GM04504 (cell line): ENCODE measurements around the gene SLC45A3.

Experiments used
- DNase-seq: peaks from one replicate; pipeline ENCODE4 v3.0.0-alpha.2; 2012; ENCODE audit warnings: low read depth

SLC45A3 gene

GRCh38 chr1:205701420-205701819 lies 21.1 kb upstream of the SLC45A3 start:
- DNase-seq, result no peak

DNA sequence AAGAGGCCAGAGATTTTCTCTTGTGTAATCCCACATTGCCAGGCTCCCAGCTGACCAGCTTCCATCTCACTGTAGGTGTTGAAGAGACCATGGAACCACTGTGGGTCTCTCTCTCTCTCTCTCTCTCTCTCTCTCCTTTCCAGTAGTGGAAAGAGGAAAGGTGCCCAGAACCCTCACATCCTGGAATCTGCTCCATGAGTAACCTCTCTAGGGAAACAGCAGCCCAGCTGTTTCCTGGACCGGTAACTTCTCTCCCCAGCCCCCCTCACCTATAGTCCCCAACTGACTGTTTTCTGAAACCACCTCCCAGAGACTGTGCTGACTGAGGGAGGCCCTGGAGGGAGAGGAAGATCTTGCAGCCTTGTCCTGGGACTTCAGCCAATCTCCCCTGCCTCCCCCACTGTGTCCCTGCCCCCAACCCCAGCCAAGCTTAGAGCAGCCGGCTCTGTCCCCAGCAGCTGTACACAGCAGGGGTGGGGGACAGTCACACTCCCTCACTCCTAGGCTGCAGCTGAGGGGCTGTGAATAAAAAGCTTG lies 20.6 kb upstream of the SLC45A3 start:
- no peak for DNase-seq

GRCh38 chr1:205699416-205699815 lies 19.1 kb upstream of the SLC45A3 start:
- DNase-seq, result no peak

- DNase-seq, result no peak
These were observed 18.6 kb upstream of the SLC45A3 start for GRCh38 chr1:205698921-205699320.

- no peak for DNase-seq
These were observed 13.2 kb upstream of the SLC45A3 start for GRCh38 chr1:205693421-205693991.

DNA sequence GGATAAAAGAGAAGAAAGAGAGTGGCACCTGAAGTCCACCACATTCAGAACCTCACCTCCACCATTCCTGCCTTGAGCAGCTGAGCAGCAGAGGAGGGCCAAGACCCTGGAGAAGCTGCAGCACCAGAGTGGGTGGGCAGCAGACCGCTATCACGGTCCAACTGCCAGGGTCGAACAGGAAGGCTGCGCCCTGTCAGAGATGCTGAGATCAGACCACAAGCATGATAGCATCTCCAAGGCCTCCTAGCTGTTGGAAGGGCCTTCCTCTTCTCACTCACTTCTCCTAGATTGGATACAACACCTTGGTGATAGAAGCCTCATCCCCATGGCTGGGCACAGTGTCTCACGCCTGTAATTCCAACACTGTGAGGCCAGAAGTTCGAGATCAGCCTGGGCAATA lies 12.1 kb upstream of the SLC45A3 start:
- no peak for DNase-seq

DNA sequence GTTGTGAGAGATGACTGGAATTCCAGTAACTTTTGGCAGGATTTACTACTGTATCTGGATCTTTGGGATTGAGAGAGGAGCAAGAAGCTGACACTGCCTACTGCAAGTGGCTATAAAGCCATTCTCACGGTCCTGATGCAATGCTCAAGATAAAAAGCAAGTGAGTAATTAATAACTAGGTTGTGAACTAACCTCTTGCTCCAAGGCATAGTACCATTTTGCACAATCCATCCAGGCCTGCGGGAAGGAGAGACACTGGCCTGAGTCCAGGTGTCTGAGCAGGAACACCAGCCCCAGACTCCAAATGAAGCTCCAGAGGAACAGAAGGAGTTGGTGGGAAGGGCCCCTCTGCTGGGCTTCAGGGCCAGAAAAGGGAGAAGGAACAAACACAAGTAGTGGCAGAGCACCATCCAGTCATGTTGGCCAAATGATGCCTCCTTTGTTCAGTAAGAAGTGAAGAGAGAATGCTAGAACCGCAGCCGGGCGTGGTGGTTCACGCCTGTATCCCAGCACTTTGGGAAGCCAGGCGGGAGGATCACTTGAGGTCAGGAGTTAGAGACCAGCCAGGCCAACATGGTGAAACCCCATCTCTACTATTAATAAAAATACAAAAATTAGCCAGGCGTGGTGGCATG lies 9.9 kb upstream of the SLC45A3 start:
- no peak for DNase-seq

- DNase-seq, result no peak
These were observed 9.2 kb upstream of the SLC45A3 start for GRCh38 chr1:205689479-205689878.

DNA sequence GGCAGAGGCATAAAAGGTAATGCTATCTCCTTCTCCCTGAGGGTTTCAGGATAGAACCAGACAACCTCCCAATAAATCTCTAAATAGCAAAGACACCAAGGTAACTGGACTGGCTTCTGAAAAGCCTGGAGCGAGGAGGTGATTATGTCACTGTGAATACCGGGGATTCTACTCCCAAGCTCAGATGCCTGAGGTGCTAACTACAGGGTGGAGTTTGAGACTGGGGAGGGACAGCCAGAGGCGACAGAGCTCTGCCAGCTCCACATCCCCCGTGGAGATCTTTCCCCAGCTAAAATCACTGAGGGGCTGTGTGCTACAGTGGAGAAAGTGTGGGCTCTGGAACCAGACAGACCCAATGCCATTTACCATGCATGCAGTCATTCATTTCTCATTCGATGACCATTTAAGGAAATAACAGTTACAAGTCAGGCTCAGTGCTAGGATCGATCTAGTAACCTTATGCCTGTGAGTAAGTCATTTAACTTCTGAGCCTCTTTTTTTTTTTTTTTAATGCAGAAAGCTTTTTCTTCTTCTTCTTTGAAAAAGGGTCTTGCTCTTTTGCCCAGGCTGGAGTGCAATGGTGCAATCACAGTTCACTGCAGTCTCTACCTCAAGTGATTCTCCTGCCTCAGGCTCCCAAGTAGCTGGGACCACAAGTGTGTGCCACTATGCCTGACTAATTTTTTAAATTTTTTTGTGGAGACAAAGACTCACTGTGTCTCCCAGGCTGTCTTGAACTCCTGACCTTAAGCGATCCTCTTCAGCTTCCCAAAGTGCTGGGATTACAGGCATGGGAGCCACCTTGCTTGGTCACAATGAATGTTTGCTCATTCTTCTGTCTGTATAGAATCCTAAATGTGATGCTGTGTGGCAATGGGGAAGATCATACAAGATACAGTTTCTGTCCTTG lies 8.1 kb upstream of the SLC45A3 start:
- no peak for DNase-seq

DNA sequence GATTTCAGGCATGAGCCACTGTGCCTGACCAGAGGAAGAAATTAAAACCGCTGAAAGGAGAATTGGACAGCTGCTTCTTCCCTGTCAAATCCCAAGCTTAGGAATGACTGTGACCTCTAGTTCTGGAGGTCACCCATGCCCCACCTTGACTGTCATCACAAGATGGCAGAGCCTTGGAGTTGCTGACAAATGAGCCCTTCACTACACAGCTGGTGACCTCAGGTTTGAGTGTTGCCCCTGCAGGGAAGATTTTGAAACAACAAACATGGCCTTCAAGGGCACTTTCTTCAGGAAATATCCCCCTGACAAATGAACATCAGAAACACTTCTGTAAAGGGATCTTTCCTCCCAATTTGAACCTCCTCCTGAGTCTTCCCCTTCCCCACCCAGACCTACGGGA lies 6.9 kb upstream of the SLC45A3 start:
- DNase-seq, result no peak

DNA sequence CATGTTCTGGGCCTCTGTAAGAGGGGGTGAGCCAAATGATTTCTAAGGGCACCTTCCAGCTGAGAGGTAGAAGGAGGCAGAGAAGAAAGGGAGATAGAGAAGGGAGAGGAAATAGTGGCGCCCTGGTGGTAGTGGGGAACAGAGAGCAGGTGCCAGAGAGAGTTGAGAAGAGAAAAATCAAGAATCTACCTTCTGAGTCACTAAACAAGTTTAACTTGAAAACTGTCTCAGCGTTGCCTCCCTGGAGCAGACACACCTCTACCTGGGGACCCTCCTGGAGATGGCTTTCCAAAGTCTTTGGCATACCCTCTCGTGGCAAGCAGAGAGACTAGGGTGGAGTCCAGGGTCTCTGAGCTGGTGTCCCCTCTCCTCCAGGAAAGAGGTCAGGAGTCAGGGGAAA lies 1.1 kb upstream of the SLC45A3 start:
- DNase-seq, result no peak

GRCh38 chr1:205678286-205679111 lies 1.8 kb downstream of the SLC45A3 start:
- no peak for DNase-seq

- DNase-seq, result no peak
These were observed 3.1 kb downstream of the SLC45A3 start for GRCh38 chr1:205677167-205677566.

GRCh38 chr1:205676597-205676996 lies 3.7 kb downstream of the SLC45A3 start:
- DNase-seq, result no peak

- DNase-seq, result no peak
These were observed 4.3 kb downstream of the SLC45A3 start for GRCh38 chr1:205676002-205676401.

DNA sequence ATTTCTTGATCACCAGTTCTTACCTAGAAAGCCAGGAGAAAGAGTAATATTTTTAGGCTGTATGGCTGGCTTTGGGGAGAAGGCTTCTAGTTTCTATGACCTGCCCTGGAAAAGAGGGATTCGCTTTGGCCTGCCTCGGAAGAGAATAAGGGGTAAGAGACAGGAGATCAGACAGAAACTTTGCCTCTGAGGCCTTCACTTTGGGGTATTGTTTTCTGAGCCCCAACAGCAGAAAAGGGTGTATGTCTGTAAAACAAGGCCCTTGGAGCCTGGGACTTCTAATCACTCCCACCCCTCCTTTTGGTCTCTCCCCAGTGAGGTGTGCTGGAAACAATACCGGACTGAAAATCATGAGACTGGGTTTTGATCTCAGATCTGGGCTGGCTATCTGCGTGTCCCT lies 5.1 kb downstream of the SLC45A3 start:
- no peak for DNase-seq

GRCh38 chr1:205672970-205673369 lies 7.3 kb downstream of the SLC45A3 start:
- DNase-seq, result no peak

DNA sequence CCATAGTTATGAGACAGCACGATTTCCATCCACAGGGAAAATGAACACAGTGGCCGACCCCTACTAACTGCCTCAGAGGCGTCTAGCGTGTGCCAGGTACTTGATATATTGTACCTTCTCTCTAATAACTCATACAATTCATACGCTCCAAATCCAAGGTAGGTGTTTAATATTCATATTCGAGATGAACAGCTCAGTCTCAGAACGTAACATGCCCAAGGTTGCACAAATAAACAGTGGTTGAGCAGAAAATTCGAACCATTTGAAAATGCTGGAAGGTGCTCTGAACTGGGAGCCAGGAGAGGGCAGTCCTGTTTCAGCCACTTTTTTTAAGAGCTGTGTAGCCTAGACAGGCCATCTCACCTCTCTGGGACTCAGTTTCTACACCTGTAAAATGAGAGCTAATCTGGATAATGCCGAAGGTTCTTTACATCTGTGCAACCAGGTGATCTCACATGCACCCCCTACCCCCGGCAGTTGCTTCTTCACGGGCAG lies 7.9 kb downstream of the SLC45A3 start:
- DNase-seq, result no peak

GRCh38 chr1:205670611-205671430 lies 9.5 kb downstream of the SLC45A3 start:
- DNase-seq, result no peak

DNA sequence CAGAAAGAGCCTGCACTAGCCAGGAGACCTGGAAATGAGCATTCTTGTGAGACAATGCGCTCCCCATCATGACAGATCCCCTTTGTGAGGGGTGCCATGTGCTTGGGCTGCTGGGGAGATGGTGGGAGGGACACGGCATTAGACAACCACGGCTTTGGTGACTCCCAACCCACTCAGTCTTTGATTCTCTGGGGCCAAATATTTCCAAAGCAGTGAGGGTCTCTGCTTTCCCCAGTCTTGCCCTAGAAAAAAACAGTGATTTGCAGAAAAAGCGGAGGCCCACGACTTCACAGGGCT lies 10.2 kb downstream of the SLC45A3 start:
- DNase-seq, result no peak
